ENCODE data around the gene ACAA2.
A peak's percentile ranks its signal among the peaks of the same experiment; 100 is the strongest.
"Not testable (repeated sequence)": the region's sequence is repeated elsewhere in the genome, so short reads cannot be mapped to it uniquely, and the experiment has no call there.

Gene ACAA2

GRCh38 chr18:49811151-49811938 lies 2.0 kb downstream of the ACAA2 start:
- no peak for DNase-seq

DNA sequence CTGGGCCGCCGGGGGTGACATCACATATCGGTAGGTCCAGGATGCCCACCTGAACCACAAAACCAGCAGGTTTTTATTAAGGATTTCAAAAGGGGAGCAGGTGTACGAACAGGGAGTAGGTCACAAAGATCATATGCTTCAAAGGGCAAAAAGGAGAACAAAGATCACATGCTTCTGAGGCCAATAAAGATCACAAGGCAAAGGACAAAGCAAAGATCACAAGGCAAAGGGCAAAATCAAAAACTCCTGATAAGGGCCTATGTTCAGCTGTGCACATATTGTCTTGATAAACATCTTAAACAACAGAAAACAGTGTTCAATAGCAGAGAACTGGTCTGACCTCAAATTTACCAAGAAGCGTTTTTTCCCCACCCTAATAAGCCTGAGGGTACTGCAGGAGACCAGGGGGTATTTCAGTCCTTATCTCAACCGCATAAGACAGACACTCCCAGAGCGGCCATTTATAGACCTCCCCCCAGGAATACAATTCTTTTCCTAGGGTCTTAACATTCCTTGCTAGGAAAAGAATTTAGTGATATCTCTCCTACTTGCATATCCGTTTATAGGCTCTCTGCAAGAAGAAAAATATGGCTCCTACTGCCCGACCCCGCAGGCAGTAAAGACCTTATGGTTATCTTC lies 4.7 kb downstream of the ACAA2 start:
- DNase-seq: not testable (repeated sequence)

DNA sequence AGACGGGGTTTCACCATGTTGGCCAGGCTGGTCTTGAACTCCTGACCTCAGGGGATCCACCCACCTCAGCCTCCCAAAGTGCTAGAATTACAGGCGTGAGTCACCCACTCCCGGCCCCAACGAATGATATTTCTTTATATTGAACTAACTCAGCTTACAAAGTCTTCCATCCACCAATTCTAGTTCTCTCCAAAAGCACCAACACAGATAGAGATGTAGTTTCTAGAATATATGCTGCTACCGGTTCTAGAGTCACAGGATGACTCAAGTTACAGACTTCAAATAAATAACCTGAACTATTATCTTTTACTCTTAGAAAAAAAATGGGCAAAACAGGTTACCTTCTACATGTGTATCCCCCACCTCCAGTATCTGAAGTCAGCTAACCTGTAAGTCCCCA lies 9.2 kb downstream of the ACAA2 start:
- DNase-seq: no peak

DNA sequence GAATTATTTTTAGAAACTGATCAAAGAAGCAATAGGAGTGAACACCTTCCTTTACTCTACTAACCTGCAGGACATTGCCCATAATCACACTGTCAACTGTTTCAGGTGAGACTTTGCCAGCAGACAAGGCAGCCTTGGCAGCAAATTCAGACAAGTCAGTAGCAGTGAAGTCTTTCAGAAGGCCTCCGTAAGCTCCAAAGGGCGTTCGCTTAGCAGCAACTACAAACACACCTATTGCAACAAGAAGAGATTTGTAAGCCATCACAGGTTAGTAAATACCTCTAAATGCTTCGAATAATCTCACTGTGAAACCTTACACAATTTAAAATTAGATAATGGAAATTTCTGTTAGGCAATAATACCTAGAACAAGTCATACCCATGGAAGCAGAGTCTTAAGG lies 10.7 kb downstream of the ACAA2 start:
- DNase-seq: no peak

GRCh38 chr18:49800491-49800890 lies 12.8 kb downstream of the ACAA2 start:
- not testable (repeated sequence) for DNase-seq

DNA sequence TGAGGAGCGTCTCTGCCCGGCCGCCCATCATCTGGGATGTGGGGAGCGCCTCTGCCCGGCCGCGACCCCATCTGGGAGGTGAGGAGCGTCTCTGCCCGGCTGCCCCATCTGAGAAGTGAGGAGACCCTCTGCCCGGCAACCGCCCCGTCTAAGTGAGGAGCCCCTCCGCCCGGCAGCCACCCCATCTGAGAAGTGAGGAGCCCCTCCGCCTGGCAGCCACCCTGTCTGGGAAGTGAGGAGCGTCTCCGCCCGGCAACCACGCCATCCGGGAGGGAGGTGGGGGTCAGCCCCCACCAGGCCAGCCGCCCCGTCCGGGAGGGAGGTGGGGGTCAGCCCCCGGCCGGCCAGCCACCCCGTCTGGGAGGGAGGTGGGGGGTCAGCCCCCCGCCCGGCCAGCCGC lies 13.5 kb downstream of the ACAA2 start:
- DNase-seq: not testable (repeated sequence)

- DNase-seq: no peak
These were observed 15.3 kb downstream of the ACAA2 start for GRCh38 chr18:49798001-49798400.

GRCh38 chr18:49795612-49796552 lies 17.5 kb downstream of the ACAA2 start:
- no peak for DNase-seq

- DNase-seq: no peak
These were observed 18.6 kb downstream of the ACAA2 start for GRCh38 chr18:49794743-49795142.

- DNase-seq: not testable (repeated sequence)
These were observed 23.7 kb downstream of the ACAA2 start for GRCh38 chr18:49789560-49790134.

GRCh38 chr18:49788327-49788898 lies 24.9 kb downstream of the ACAA2 start:
- DNase-seq: no peak

DNA sequence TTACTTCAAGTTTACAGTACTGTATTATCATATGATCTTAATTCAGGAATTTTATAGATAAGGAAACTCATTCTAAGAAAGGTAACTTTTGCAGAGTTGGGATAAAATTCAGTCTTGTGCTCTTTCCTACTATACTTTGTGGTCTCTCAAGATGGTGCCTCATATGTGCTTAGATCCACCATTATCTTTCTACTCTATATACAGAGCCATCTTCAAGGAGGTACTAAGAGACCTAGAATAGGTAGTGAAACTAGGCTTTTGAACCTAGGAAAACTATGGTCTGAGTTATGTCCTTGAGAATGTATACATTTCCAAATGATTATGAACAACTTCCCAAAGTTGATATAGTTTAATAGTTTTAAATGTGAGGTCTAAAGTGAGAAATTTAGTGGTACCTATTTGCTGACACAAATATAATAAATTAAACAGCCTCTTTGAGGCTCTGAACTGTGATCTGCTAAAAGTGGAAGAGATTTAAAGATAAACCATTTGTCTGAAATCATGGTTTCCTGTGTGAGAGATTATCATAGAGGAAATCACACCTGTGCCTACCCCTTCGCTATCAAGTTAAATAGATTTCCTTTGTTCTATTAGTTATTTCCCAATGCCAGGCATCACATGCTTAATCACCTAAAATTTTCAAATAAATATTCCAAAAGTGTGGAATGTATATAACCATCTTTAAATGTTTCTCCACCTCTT lies 27.2 kb downstream of the ACAA2 start:
- DNase-seq: no peak

- DNase-seq: no peak
These were observed 28.7 kb downstream of the ACAA2 start for GRCh38 chr18:49784427-49785185.

GRCh38 chr18:49783631-49784030 lies 29.7 kb downstream of the ACAA2 start:
- not testable (repeated sequence) for DNase-seq

GRCh38 chr18:49778826-49779465 lies 34.4 kb downstream of the ACAA2 start:
- no peak for DNase-seq

GRCh38 chr18:49769047-49769728 lies 44.1 kb downstream of the ACAA2 start:
- DNase-seq: no peak

DNA sequence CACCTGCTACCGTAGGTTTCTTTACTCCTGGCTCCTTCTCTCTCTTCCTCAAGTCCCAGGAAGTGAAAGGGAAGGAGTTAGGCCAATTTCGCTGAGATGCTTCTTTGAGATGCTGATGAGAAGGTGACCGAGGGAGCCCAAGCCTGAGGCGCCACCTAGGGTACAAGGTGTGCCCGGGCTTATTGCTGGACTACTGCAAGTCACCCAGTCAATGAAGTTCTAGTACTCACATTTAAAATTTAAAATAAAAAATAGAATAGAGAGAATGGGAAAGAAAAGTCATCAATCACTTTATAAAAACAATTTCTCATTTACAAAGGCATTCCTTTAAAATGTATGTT lies 45.3 kb downstream of the ACAA2 start:
- peak in 1 of 2 donors; percentile 12 for DNase-seq

GRCh38 chr18:49767111-49768050 lies 46.0 kb downstream of the ACAA2 start:
- DNase-seq: no peak

DNA sequence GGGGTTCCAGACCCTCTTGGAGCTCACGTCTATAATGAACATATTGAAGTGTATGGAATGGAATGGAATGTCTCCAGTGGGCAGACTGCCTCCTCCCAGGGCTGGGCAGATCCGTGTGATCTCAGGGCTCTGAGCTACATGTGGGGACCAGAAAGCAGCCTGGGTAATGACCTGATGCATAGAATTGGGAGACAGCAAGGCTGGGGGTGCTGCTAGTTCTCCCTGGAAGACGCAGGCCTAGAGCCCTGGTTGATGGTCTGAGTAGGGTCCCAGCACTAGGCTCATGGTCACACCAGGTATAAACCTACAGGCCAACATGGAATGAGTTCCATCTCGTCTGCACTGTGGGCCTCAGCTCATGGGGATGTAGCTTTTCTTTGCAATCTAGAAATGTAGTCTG lies 46.7 kb downstream of the ACAA2 start:
- no peak for DNase-seq
